GM18861 (cell line): ENCODE measurements around the gene HOXB5.

ENCODE experiments used
- ATAC-seq: cut with Tn5 transposase; IDR thresholded peaks from one replicate; pipeline ENCODE4 v1.9.1; 2021; ENCODE audit not compliant: unreplicated experiment

The HOXB5 gene

GRCh38 chr17:48616717-48617470 lies 23.3 kb upstream of the HOXB5 start:
- ATAC-seq: no peak

GRCh38 chr17:48615963-48616716 lies 22.6 kb upstream of the HOXB5 start:
- no peak for ATAC-seq

DNA sequence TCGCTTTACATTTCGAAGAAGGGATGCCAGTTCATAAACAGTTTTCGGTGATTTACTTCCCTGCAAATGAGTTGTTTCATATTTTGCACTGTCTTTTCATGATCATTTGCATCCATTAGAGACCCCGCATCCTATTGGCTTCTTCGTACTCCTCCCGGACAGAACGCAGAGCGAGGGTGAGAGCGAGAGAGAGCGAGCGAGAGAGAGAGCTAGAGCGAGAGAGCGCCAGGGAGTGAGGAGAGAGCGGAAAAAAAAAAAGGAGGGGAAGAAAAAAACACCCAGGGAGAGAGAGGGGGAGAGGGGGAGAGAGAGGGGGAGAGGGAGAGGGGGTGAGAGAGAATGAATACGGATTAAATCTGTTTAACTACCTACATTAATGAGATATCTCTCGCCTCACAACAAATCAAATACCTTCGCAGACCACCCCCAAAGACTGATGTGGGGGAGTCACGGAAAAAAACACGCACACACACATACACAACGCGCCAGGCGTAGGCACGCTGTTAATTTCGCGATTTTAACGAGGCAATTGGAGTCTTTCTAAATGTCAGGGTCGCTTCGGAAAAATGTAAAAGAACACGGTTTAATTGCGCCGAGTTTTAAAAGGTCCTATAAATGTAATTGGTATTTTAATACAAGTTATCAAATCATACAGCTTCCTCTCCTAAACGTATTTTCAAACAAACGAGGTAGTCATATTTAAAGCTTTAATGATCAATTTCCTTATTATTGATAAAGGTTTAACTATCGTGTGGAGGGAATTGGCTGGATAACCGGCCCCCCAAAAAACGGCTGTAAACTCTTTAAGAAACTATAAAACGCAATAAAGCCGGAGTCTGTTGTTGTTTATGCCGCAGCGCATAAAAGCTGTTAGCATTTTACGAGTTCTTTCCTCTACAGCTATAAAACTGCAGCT lies 21.7 kb upstream of the HOXB5 start, which contains the start of gene HOXB8:
Gene HOXB8, minus strand, starts transcription at position 246 of the 916 bp plus-strand sequence. CDS start 588 bp downstream, outside the sequence.
- no peak for ATAC-seq

DNA sequence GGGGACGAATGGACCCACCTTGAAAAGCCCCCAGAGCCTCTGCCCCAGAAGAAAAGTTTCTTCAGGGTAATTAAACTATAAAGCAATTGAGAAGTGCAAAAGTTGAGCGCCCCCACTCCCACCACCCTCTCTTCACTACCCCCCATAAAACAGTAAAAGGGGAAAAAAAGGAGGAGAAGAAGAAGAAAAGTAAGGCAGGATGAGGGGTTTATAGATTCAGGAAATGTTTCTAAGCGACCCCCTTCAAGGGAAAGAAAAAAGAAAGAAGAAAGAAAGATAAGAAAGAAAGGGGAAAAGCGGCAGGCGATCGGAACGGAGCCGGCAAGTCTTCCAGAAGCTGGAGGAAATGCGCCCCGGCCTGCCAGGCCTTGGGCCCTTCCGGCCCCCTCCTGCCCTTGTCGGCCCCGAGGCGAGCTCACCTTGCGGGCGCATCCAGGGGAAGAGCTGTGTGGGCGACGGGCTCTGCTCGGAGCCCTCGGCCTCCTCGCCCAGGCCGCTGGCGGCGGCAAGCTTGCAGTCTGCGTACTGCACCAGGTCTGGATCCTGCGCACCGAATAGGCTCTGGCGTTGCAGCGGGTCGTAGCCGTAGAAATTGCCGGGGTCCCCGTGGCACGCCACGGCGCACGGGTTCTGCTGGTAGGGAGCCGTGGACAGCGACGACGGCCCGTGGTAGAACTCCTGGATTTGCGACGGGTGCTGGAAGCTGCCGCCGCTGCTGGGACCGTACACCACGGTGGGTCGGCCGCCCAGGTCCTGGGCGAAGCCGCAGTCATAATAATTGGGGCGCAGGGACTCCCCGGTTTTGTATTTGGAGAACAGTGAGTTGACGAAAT lies 20.5 kb upstream of the HOXB5 start:
- ATAC-seq: no peak

GRCh38 chr17:48612854-48613691 lies 19.5 kb upstream of the HOXB5 start:
- ATAC-seq: no peak

DNA sequence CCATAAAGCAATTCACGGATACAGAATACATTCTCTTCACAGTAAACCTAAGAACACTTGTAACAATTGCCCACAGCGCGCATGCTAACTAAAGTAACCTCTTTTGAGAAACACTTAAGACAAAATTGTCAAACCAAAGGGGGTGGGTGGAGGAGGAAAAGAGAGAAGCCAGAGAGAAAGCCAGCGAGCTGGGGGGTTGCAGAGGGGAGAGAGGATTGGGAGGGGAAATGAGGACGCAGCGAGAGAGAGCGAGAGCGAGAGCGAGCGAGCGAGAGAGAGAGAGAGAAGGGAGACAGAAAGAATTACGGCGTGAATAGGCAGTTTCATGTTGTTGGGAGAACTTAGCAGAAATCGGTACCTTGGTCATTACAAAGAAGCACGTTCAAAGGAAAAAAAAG lies 18.9 kb upstream of the HOXB5 start:
- ATAC-seq: no peak

- ATAC-seq: no peak
Measured at GRCh38 chr17:48611681-48612455, 18.3 kb upstream of the HOXB5 start.

- no peak for ATAC-seq
Measured at GRCh38 chr17:48611213-48611612, 17.6 kb upstream of the HOXB5 start.

DNA sequence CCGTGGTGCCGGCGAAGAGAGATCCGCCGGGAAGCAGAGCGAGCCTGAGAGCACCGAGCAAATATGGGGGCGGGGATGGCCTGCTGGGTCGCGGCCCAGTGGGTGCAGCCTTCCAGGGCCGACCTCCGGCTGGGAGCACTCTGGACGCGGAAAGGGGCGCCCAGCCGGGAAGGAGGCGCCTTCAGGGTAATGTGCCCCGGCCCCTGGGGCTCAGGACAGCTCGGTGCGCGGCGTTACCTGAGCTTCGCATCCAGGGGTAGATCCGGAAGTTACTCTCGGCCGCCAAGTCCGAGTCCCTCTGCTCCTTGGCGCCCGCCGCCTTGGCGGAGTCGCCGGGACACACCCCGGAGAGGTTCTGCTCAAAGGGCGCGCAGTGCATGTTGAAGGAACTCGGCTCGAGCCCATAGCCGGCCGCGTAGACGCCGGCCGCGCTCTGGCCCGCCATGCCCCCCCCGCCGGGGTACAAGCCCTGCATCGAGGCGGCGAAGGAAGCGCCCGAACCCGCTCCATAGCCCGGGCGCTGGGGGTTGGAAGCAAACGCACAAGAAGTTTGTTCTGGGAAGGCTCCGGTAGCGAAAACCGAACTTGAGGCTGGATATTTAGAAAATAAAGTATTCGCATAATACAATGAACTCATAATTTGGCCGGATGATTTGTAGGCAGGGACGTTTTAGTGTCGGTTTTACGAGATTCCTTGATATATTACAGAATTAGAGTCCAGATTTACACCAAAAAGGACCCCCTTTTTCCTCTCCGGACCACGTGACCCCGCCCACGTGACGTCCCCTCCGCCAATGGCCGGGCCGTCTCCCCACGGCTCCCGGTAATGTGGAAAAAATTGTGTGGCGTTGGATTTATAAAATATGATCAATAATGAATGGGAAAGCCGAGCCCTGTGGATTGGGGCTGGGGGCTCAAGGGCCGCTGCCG lies 17.0 kb upstream of the HOXB5 start, which contains the start of gene HOXB7:
Gene HOXB7, minus strand, starts transcription at position 736 of the 930 bp plus-strand sequence. Its CDS starts 99 bp downstream, at position 637.
- no peak for ATAC-seq

GRCh38 chr17:48609759-48610281 lies 16.2 kb upstream of the HOXB5 start:
- no peak for ATAC-seq

DNA sequence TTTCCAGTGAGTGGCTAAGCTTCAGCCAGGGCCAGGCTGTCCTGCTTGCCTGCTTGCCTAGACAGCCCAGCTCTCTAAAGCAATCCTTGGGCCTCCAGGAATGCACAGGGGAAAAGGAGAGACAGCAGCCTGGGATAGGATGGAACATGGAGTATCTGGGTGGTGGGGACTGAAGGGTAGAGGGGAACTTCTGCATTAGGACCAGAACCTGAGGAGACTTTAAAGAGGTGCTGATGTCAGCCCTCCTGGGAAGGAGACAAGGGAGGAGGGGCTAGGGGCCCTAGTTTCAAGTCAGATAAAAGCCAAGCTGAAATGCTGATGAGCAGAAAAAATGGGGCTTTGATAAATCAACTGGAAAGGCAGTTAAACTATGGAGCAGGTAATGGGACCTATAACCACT lies 15.5 kb upstream of the HOXB5 start:
- ATAC-seq: no peak

DNA sequence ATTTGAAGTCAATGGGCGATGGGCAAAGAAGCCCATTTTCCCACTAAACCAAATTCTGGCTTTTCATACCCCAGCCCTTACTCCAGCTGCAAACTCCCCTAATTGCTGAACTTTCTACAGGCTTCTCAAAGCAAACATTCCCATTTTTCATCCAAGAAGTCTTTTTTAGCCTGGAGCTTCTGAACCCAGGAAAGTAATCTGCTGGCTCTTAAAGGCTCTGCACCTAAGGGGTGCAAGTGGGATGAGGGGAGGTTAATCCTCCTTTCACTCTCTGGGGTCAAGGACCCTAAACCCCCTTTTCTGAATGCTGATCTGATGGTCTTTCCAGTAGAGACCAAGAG lies 14.9 kb upstream of the HOXB5 start:
- no peak for ATAC-seq

DNA sequence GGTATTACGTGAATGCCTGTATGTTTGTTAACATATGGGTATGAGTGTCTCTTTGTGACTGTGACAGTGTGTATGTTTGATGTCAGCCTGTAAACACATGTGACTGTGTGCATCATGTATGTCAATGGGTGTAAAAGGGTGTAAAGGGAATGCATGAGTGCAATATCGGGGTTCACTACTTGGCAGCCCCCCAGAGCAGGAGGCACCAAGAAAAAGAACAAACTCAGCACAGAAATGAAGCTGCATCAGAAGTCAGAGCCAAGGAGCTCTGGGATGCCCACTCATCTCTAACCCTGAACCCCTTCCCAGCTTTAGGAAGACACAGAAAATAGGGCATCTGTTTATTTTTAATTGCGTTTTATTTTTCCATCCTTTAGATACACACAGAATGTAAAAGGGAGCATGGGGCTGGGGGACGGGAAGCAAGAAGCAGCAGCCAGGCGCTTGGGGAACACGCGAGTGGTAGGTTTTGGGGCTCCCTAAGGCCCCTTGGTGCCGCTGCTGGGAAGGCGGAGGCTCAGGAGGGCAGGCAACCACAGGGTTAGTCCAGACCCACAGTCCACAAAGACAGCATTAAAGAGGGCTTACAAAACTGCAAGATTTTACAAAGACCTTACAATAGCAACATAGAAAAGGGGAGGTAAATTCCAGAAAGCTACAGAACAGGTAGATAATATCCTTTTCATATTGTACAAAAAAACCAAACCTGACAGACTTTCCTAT lies 13.5 kb upstream of the HOXB5 start:
- ATAC-seq: no peak

GRCh38 chr17:48605991-48606891 lies 12.7 kb upstream of the HOXB5 start:
- no peak for ATAC-seq

- ATAC-seq: no peak
Measured at GRCh38 chr17:48605409-48605919, 11.9 kb upstream of the HOXB5 start.
